Measurements from ENCODE around the gene PEX14. TPM values are rescaled to one million over a fixed set of nuclear protein-coding genes. Genes with fewer than 3 reads are reported as not detected.

PEX14 gene
- total RNA-seq, 1 experiment from 2014 or later: 36.0 TPM

DNA sequence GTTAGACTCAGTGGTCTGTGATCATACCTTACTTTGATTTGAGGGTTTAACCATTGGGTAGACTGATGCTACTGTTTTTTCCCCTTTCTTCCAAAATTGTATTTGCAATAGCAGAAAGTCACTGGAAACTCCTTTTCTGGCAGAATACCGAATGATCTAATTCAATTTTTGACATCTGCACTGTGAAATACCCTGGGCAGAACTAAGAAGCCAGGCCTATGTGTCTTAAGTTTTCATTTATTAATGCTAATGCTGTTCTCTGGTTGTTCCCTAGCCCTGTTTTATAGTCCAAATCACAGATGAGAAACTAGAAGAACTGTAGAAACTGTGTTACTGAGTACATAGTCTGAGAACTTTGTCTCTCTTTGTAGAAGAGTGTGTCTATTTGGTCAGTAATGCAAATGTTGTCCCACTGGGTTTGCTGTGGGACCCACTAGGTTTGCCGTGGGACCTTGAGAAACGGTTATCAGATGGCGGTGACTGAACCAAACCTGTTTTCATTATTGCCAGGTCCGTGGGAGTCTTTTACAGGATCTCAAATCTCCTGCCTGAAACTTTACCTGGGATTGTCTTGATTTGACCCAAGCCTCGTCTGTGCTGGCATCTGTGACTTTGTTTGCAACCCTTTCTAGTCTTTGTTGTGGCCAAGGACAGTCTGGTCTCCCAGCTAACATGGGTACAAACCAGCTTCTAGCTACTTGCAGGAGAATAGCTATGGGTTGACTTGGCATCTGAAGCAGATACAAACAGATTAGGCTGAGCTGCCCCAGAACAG lies 41.4 kb downstream of the PEX14 start:
- in situ Hi-C loops (cut with HindIII; ENCODE audit: low pct_unique_long_range_greater_than_20kb, low sequenced_read_pairs): no loop called here
- Histone ChIP-seq H3K4me3 (ENCODE audit: low read depth in 2 of 2, low read length in 2 of 2) (no peak overlapping the region), H3K9me3 (ENCODE audit: control insufficient read depth, insufficient read depth, low read depth, low read length) (no peaks in the 10 kb centered on the region), H3K4me1 (ENCODE audit: control insufficient read depth, insufficient read depth, low read length) (peaks cover 86% of the 10 kb centered on the region), H3K27me3 (ENCODE audit: control insufficient read depth, insufficient read depth, low read length) (no peaks in the 10 kb centered on the region), H3K36me3 (ENCODE audit: control insufficient read depth, insufficient read depth, low read length) (no peaks in the 10 kb centered on the region), H3K27ac (ENCODE audit: low read length) (peak overlapping the region; percentile 94)
- no TSS peak for BruUV-seq (replicated peaks)
- CTCF ChIA-PET: no interaction called here
- TF ChIP-seq POLR2AphosphoS5 (IDR thresholded peaks at IDR 0.05; ENCODE audit: low read depth, low read length) (no peak), TCF7L2 (IDR thresholded peaks at IDR 0.05; ENCODE audit: low read depth, low read length) (no peak), SIN3A (IDR thresholded peaks at IDR 0.05; ENCODE audit: borderline replicate concordance, insufficient read depth, low read depth, low read length) (no peak)
- TF ChIP-seq, protein P1, sequence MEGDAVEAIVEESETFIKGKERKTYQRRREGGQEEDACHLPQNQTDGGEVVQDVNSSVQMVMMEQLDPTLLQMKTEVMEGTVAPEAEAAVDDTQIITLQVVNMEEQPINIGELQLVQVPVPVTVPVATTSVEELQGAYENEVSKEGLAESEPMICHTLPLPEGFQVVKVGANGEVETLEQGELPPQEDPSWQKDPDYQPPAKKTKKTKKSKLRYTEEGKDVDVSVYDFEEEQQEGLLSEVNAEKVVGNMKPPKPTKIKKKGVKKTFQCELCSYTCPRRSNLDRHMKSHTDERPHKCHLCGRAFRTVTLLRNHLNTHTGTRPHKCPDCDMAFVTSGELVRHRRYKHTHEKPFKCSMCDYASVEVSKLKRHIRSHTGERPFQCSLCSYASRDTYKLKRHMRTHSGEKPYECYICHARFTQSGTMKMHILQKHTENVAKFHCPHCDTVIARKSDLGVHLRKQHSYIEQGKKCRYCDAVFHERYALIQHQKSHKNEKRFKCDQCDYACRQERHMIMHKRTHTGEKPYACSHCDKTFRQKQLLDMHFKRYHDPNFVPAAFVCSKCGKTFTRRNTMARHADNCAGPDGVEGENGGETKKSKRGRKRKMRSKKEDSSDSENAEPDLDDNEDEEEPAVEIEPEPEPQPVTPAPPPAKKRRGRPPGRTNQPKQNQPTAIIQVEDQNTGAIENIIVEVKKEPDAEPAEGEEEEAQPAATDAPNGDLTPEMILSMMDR (IDR thresholded peaks at IDR 0.05): no peak
- TF ChIP-seq, protein P2, sequence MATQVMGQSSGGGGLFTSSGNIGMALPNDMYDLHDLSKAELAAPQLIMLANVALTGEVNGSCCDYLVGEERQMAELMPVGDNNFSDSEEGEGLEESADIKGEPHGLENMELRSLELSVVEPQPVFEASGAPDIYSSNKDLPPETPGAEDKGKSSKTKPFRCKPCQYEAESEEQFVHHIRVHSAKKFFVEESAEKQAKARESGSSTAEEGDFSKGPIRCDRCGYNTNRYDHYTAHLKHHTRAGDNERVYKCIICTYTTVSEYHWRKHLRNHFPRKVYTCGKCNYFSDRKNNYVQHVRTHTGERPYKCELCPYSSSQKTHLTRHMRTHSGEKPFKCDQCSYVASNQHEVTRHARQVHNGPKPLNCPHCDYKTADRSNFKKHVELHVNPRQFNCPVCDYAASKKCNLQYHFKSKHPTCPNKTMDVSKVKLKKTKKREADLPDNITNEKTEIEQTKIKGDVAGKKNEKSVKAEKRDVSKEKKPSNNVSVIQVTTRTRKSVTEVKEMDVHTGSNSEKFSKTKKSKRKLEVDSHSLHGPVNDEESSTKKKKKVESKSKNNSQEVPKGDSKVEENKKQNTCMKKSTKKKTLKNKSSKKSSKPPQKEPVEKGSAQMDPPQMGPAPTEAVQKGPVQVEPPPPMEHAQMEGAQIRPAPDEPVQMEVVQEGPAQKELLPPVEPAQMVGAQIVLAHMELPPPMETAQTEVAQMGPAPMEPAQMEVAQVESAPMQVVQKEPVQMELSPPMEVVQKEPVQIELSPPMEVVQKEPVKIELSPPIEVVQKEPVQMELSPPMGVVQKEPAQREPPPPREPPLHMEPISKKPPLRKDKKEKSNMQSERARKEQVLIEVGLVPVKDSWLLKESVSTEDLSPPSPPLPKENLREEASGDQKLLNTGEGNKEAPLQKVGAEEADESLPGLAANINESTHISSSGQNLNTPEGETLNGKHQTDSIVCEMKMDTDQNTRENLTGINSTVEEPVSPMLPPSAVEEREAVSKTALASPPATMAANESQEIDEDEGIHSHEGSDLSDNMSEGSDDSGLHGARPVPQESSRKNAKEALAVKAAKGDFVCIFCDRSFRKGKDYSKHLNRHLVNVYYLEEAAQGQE (IDR thresholded peaks at IDR 0.05; ENCODE audit: insufficient read depth in 1 of 2, low read depth in 2 of 2, low read length in 1 of 2): no peak
- no peak for DNase-seq (ENCODE audit: low read depth, low spot score)
- no peak for ATAC-seq
- POLR2A ChIA-PET: no interaction called here
- intact Hi-C loops (cut with micrococcal nuclease; ENCODE audit: unreplicated experiment): loop anchor here (10.0 kb wide), 1 partner anchor 109 kb away; no protein-coding TSS in a partner anchor

DNA sequence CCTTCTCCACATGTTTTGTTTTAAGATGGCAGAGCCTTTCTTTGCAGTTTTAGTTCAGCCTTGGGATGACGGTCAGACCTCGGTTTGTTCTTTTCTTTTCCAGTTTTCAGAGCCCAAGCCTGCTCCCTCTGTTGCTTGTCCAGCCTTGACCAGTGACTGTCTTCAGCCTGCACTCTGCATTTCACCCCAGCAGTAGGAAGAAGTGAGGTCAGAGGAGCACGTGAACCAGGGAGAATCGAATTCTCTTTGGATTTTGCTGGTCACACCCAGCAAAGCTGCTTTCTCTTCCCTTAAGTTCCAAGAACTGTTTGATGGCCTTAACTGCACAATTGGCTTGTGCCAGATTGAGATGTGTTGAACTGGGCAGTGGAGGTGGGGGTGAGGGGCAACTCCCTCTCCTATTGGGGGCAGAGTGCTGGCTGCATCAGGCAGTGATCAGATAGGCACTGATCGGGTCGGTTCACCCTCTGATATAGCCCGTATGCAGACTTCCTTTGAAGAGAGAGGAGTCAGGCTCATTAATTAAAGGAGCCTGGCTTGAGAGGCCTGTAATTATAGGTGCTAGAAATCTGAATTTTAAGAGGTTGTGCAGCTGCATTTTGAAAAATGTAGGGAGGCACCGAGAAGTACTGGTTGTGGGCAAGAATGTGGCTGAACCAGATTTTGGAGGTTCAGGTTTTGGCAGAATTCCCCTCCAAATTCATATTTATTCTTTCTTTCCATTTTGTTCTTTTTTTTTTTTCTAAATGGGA lies 42.4 kb downstream of the PEX14 start:
- Histone ChIP-seq H3K27me3 (ENCODE audit: control insufficient read depth, insufficient read depth, low read length) (no peaks in the 10 kb centered on the region), H3K4me1 (ENCODE audit: control insufficient read depth, insufficient read depth, low read length) (peaks cover 82% of the 10 kb centered on the region), H3K4me3 (ENCODE audit: low read depth in 2 of 2, low read length in 2 of 2) (no peak overlapping the region), H3K9me3 (ENCODE audit: control insufficient read depth, insufficient read depth, low read depth, low read length) (no peaks in the 10 kb centered on the region), H3K27ac (ENCODE audit: low read length) (peak overlapping the region; percentile 94), H3K36me3 (ENCODE audit: control insufficient read depth, insufficient read depth, low read length) (no peaks in the 10 kb centered on the region)
- TF ChIP-seq, protein P1 (IDR thresholded peaks at IDR 0.05): no peak
- TF ChIP-seq POLR2AphosphoS5 (IDR thresholded peaks at IDR 0.05; ENCODE audit: low read depth, low read length) (no peak), SIN3A (IDR thresholded peaks at IDR 0.05; ENCODE audit: borderline replicate concordance, insufficient read depth, low read depth, low read length) (no peak), TCF7L2 (IDR thresholded peaks at IDR 0.05; ENCODE audit: low read depth, low read length) (no peak)
- TF ChIP-seq, protein P2 (IDR thresholded peaks at IDR 0.05; ENCODE audit: insufficient read depth in 1 of 2, low read depth in 2 of 2, low read length in 1 of 2): no peak
- no peak for DNase-seq (ENCODE audit: low read depth, low spot score)
- BruUV-seq (replicated peaks): no TSS peak
- POLR2A ChIA-PET: no interaction called here
- CTCF ChIA-PET: no interaction called here
- ATAC-seq: no peak
- intact Hi-C loops (cut with micrococcal nuclease; ENCODE audit: unreplicated experiment): loop anchor here (10.0 kb wide), 1 partner anchor 108 kb away; no protein-coding TSS in a partner anchor
- in situ Hi-C loops (cut with HindIII; ENCODE audit: low pct_unique_long_range_greater_than_20kb, low sequenced_read_pairs): no loop called here

Data from Panc1 (cell line).